ENCODE data around the gene CLPSL1. TPM values are rescaled to one million over a fixed set of nuclear protein-coding genes. Genes with fewer than 3 reads are reported as not detected.
A peak's percentile ranks its signal among the peaks of the same experiment; 100 is the strongest.

The CLPSL1 gene
- total RNA-seq, 1 donor: not detected

DNA sequence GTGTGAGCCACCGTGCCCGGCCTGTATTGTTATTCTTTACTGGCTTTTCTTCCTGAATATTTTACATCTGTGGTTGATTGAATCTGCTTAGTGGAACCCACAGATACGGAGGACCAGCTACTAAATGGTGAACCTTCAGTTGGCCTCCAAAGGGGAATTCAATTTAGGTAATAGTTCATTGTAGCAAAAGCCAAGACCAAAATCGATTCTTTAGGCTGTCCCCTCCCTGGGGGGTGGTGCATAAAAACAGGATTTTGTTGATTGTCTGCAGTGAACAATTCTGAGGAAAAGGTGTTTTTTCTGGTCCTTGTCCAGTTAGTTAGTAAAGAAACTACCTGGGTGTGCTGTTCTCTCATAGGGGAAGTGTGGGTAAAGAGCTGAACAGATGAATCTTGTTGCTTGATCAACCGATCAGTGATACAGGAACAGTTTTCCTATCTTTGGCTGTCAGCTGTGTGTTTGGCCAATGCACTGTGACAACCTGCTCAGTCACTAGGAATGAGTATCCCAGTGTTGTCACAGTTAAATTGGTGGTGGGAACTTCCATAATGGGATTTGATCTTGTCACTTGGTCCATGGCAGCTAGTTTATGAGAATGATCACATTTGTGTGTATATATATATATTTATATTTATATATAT lies 43.9 kb downstream of the CLPSL1 start:
- no peak overlapping the region for H3K4me3 ChIP-seq (ENCODE audit: low read depth, low read length)
- DNase-seq (ENCODE audit: low read depth): no peak
- TF ChIP-seq, protein P1, sequence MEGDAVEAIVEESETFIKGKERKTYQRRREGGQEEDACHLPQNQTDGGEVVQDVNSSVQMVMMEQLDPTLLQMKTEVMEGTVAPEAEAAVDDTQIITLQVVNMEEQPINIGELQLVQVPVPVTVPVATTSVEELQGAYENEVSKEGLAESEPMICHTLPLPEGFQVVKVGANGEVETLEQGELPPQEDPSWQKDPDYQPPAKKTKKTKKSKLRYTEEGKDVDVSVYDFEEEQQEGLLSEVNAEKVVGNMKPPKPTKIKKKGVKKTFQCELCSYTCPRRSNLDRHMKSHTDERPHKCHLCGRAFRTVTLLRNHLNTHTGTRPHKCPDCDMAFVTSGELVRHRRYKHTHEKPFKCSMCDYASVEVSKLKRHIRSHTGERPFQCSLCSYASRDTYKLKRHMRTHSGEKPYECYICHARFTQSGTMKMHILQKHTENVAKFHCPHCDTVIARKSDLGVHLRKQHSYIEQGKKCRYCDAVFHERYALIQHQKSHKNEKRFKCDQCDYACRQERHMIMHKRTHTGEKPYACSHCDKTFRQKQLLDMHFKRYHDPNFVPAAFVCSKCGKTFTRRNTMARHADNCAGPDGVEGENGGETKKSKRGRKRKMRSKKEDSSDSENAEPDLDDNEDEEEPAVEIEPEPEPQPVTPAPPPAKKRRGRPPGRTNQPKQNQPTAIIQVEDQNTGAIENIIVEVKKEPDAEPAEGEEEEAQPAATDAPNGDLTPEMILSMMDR (IDR thresholded peaks at IDR 0.05; ENCODE audit: insufficient read depth, low read depth, low read length): no peak

DNA sequence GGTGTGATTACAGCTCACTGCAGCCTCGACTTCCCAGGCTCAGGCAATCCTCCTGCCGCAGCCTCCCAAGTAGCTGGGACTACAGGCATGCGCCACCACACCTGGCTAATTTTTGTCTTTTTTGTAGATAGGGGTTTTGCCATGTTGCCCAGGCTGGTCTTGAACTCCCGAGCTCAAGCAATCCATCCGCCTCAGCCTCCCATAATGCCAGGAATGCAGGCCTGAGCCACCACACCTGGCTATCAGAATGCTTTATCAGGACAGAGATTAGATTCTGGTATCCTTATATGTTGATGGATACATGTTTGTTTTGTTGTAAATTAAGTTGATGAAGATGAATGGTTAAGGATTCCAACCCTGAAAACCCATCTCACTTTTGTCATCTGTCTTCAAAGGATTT lies 48.5 kb downstream of the CLPSL1 start:
- no peak for DNase-seq (ENCODE audit: low read depth)
- TF ChIP-seq, protein P1 (IDR thresholded peaks at IDR 0.05; ENCODE audit: insufficient read depth, low read depth, low read length): no peak
- H3K4me3 ChIP-seq (ENCODE audit: low read depth, low read length): no peak overlapping the region

DNA sequence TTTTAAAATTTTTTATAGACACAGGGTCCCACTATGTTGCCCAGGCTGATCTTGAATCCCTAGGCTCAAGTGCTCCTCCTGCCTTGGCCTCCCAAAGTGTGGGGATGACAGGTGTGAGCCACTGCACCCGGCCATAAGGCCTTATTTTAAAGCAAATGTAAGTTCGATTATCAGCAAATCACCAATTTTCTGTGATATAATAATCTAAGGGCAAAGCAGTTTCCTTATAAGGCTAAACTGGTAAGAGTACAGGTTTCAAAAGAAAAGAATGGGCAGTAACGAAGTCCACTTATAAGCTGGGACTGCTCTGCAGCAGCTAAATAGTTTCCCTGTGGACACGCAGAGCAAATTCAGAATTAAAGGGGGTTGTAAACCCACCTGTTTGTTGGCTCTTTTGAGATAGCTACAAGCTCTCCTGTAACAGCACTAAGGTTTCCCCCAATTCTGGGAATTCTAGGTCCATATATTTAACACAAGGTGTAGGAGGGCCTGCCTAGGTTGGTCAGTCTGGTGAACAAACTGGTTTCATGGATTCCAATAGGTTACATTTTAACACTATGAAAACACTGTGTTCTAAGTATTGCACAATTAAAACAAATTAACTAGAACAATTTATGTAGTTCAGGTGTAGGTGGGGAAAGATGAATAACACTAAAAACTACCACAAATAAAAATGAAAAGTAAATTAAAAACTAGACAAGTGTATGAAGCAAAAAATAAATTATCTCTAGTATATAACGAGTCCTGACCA lies 50.6 kb downstream of the CLPSL1 start:
- no peak overlapping the region for H3K4me3 ChIP-seq (ENCODE audit: low read depth, low read length)
- TF ChIP-seq, protein P1 (IDR thresholded peaks at IDR 0.05; ENCODE audit: insufficient read depth, low read depth, low read length): no peak
- DNase-seq (ENCODE audit: low read depth): no peak

DNA sequence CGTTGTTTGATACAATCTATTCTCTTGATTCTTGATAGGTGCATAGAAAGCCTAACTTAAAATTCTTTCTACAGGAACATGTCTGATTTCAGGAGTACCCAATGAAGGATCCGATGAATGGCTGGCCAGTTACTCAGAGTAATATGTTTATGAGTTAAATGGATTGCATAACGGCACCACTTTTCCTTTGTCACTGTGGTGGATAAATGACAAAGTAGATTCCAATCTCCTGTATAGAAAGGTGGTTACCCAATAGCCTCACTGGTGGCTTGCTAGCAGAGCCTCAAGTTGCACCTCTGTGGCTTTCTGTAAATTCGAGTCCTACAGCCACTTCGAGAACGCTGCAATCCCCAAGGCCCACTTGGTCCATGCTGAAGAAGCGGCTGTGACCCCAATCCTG lies 52.7 kb downstream of the CLPSL1 start:
- TF ChIP-seq, protein P1 (IDR thresholded peaks at IDR 0.05; ENCODE audit: insufficient read depth, low read depth, low read length): no peak
- peak; percentile 10 for DNase-seq (ENCODE audit: low read depth)
- no peak overlapping the region for H3K4me3 ChIP-seq (ENCODE audit: low read depth, low read length)

Other genes with a start within 250 kb of the CLPSL1 start
- gene FKBP5, start 92.1 kb upstream of the CLPSL1 start, total RNA-seq: 1.3 and 3.2 TPM in 2 replicates
- gene ARMC12, start 44.0 kb upstream of the CLPSL1 start, total RNA-seq: 0.43 TPM in 1 of 2 replicates, not detected in the other
- gene CLPSL2, start 4.4 kb upstream of the CLPSL1 start, total RNA-seq: not detected in 2 replicates
- gene CLPS, start 16.3 kb downstream of the CLPSL1 start, total RNA-seq: not detected in 2 replicates
- gene LHFPL5, start 24.3 kb downstream of the CLPSL1 start, total RNA-seq: not detected in 2 replicates
- 49.0 and 61.7 TPM in 2 replicates for gene SRPK1, start 140.1 kb downstream of the CLPSL1 start, total RNA-seq
- not detected in 2 replicates for gene SLC26A8, start 243.6 kb downstream of the CLPSL1 start, total RNA-seq
- 51.9 and 86.8 TPM in 2 replicates for gene MAPK14, start 246.8 kb downstream of the CLPSL1 start, total RNA-seq